CD4-positive, alpha-beta T cell (primary cell): ENCODE data around the gene TIMP3. TPM values are rescaled to one million over a fixed set of nuclear protein-coding genes. Genes with fewer than 3 reads are reported as not detected.

Source experiments
- ATAC-seq: fragments of 200-7000 bp; cut with Tn5 transposase; one replicate; pipeline ENCODE4 v1.10.0; 2022; ENCODE audit warnings: mild to moderate bottlenecking; ENCODE audit not compliant: poor library complexity
- CTCF ChIA-PET: fragments of 350-600 bp; sonication (Branson Sonifier 250); formaldehyde crosslinking; loops from one replicate; lab custom pipeline; 2021; ENCODE audit warnings: antibody characterized with exemption, inconsistent platforms; lab: Charles Lee
- POLR2A ChIA-PET: fragments of 350-600 bp; sonication (Branson Sonifier 250); formaldehyde crosslinking; loops from one replicate; lab custom pipeline; 2021; ENCODE audit warnings: antibody characterized with exemption, inconsistent platforms; lab: Charles Lee
- DNase-seq, 14 experiments: peaks; one replicate each; pipeline ENCODE4 v3.0.0-alpha.2; 2013 to 2020; ENCODE audit warnings: mixed read lengths in 2 of 14
- H3K27ac ChIP-seq, 2 donors: one replicate each; pipeline versions ENCODE4 v1.5.1 to v1.7.0; 2013; ENCODE audit warnings: low read length in 2 of 2, low read depth in 1 of 2, mild to moderate bottlenecking in 1 of 2
- H3K27me3 ChIP-seq, 2 experiments: 1 replicate in 1 of 2; 2 replicates in 1 of 2; pipeline versions ENCODE4 v1.6.1 to v1.7.0; 2013; ENCODE audit warnings: low read length in 2 of 2, control low read depth in 1 of 2, mild to moderate bottlenecking in 1 of 2, moderate library complexity in 1 of 2; ENCODE audit not compliant: insufficient read depth in 2 of 2, control insufficient read depth in 1 of 2
- H3K36me3 ChIP-seq: one replicate; pipeline ENCODE4 v1.6.1; 2013; ENCODE audit warnings: low read length, control low read depth; ENCODE audit not compliant: insufficient read depth
- H3K4me1 ChIP-seq: one replicate; pipeline ENCODE4 v1.6.1; 2013; ENCODE audit warnings: low read length, control low read depth; ENCODE audit not compliant: insufficient read depth
- H3K4me3 ChIP-seq: one replicate; pipeline ENCODE4 v1.5.1; 2013; ENCODE audit warnings: mild to moderate bottlenecking, low read length, moderate library complexity
- H3K9me3 ChIP-seq, 2 experiments: 1 replicate in 1 of 2; 2 replicates in 1 of 2; pipeline versions ENCODE4 v1.6.1 to v1.7.0; 2013; ENCODE audit warnings: low read length in 2 of 2, mild to moderate bottlenecking in 2 of 2, control low read depth in 1 of 2, moderate library complexity in 1 of 2; ENCODE audit not compliant: control insufficient read depth in 1 of 2, insufficient read depth in 1 of 2
- H3K27ac Mint-ChIP-seq: one replicate; pipeline ENCODE4 v1.8.0; 2020; ENCODE audit warnings: mixed read lengths
- H3K27me3 Mint-ChIP-seq: one replicate; pipeline ENCODE4 v1.8.0; 2021; ENCODE audit warnings: mixed read lengths
- H3K36me3 Mint-ChIP-seq: one replicate; pipeline ENCODE4 v1.8.0; 2021; ENCODE audit warnings: low read depth, mixed read lengths
- H3K4me1 Mint-ChIP-seq: one replicate; pipeline ENCODE4 v1.8.0; 2021; ENCODE audit warnings: low read depth, mixed read lengths
- H3K4me3 Mint-ChIP-seq: one replicate; pipeline ENCODE4 v1.8.0; 2020; ENCODE audit warnings: mild to moderate bottlenecking, mixed read lengths
- H3K9me3 Mint-ChIP-seq: one replicate; pipeline ENCODE4 v1.8.0; 2020; ENCODE audit warnings: mixed read lengths
- CTCF ChIP-seq: fragments of 200-600 bp; IDR thresholded peaks from one replicate; pipeline ENCODE4 v1.8.0; 2022; ENCODE audit warnings: antibody characterized with exemption, mild to moderate bottlenecking
- intact Hi-C, 2 experiments: fragments of 100-400 bp; cut with DNase I in 1 of 2; cut with micrococcal nuclease in 1 of 2; formaldehyde crosslinking; loops; one replicate each; pipeline versions ENCODE4 v1.15.1 to v1.9.0; 2023 to 2025; cut with DNase I, micrococcal nuclease
- total RNA-seq, 174 experiments: library from RNA in 2 of 174; stranded (reverse) in 2 of 174; gene quantifications; one replicate each; pipeline ENCODE4 v1.2.3 and lab custom pipeline; 2021 to 2026

The TIMP3 gene
- total RNA-seq, 2 experiments from 2014 or later: 0.06 TPM; not detected in 1

- intact Hi-C loops: no loop called here
- POLR2A ChIA-PET: no interaction called here
- H3K27ac ChIP-seq: no peak overlapping the region
- H3K4me3 ChIP-seq: no peak overlapping the region
- no peak overlapping the region for H3K4me3 Mint-ChIP-seq
- CTCF ChIA-PET: no interaction called here
- no peaks in the 10 kb centered on the region for H3K36me3 Mint-ChIP-seq
- no peaks in the 10 kb centered on the region for H3K4me1 ChIP-seq
- ATAC-seq (no peak), DNase-seq (no peak)
- H3K9me3 ChIP-seq: no peaks in the 10 kb centered on the region
- H3K27ac Mint-ChIP-seq: no peak overlapping the region
- no peaks in the 10 kb centered on the region for H3K4me1 Mint-ChIP-seq
- no peak for TF ChIP-seq CTCF
- H3K27me3 Mint-ChIP-seq: peaks cover 12% of the 10 kb centered on the region
- peaks cover 0 to 4% of the 10 kb centered on the region in 2 experiments for H3K27me3 ChIP-seq
- no peaks in the 10 kb centered on the region for H3K36me3 ChIP-seq
- no peaks in the 10 kb centered on the region for H3K9me3 Mint-ChIP-seq
Measured at GRCh38 chr22:32853662-32854061, 52.2 kb downstream of the TIMP3 start.

- no peak for TF ChIP-seq CTCF
- H3K27ac Mint-ChIP-seq: no peak overlapping the region
- ChIA-PET CTCF (no interaction called here), POLR2A (no interaction called here)
- no peaks in the 10 kb centered on the region for H3K36me3 Mint-ChIP-seq
- no peaks in the 10 kb centered on the region for H3K4me1 Mint-ChIP-seq
- intact Hi-C loops: no loop called here
- H3K4me3 ChIP-seq: no peak overlapping the region
- peaks cover 0 to 4% of the 10 kb centered on the region in 2 experiments for H3K27me3 ChIP-seq
- H3K9me3 ChIP-seq: no peaks in the 10 kb centered on the region
- no peak overlapping the region for H3K27ac ChIP-seq
- ATAC-seq: no peak
- H3K4me3 Mint-ChIP-seq: no peak overlapping the region
- H3K9me3 Mint-ChIP-seq: no peaks in the 10 kb centered on the region
- peaks cover 12% of the 10 kb centered on the region for H3K27me3 Mint-ChIP-seq
- no peaks in the 10 kb centered on the region for H3K36me3 ChIP-seq
- no peak for DNase-seq
- no peaks in the 10 kb centered on the region for H3K4me1 ChIP-seq
Measured at GRCh38 chr22:32854351-32854804, 52.9 kb downstream of the TIMP3 start.

GRCh38 chr22:32855045-32855756 is 53.7 kb downstream of the TIMP3 start:
- Histone ChIP-seq H3K9me3 (no peaks in the 10 kb centered on the region), H3K27me3 (peaks cover 0 to 4% of the 10 kb centered on the region in 2 experiments), H3K4me3 (no peak overlapping the region), H3K36me3 (no peaks in the 10 kb centered on the region), H3K27ac (no peak overlapping the region), H3K4me1 (no peaks in the 10 kb centered on the region)
- no peak for DNase-seq
- CTCF ChIA-PET: no interaction called here
- Mint-ChIP-seq H3K4me3 (no peak overlapping the region), H3K9me3 (no peaks in the 10 kb centered on the region), H3K4me1 (no peaks in the 10 kb centered on the region), H3K36me3 (no peaks in the 10 kb centered on the region), H3K27me3 (peaks cover 12% of the 10 kb centered on the region), H3K27ac (no peak overlapping the region)
- POLR2A ChIA-PET: no interaction called here
- TF ChIP-seq CTCF: no peak
- ATAC-seq: no peak
- intact Hi-C loops: no loop called here
